HFFc6 (cell line): Measurements from ENCODE around the gene FCHSD2. TPM values are rescaled to one million over a fixed set of nuclear protein-coding genes. Genes with fewer than 3 reads are reported as not detected.
A peak's percentile ranks its signal among the peaks of the same experiment; 100 is the strongest.

Experiments
- DNase-seq: peaks from one replicate; pipeline ENCODE4 v3.0.0-alpha.2; 2018
- H3K27ac Mint-ChIP-seq: 2 replicates; pipeline ENCODE4 v1.8.0; 2020; ENCODE audit warnings: mild to moderate bottlenecking, mixed read lengths
- H3K27me3 Mint-ChIP-seq: 2 replicates; pipeline ENCODE4 v1.8.0; 2021; ENCODE audit warnings: mild to moderate bottlenecking, moderate library complexity, mixed read lengths; ENCODE audit not compliant: insufficient read depth
- H3K36me3 Mint-ChIP-seq: 2 replicates; pipeline ENCODE4 v1.8.0; 2021; ENCODE audit warnings: low read depth, mixed read lengths
- H3K4me1 Mint-ChIP-seq: 2 replicates; pipeline ENCODE4 v1.8.0; 2020; ENCODE audit warnings: low read depth, mixed read lengths
- H3K4me3 Mint-ChIP-seq: 2 replicates; pipeline ENCODE4 v1.8.0; 2020; ENCODE audit warnings: mild to moderate bottlenecking, moderate library complexity, mixed read lengths
- H3K9me3 Mint-ChIP-seq: 2 replicates; pipeline ENCODE4 v1.8.0; 2020; ENCODE audit warnings: mild to moderate bottlenecking, mixed read lengths
- total RNA-seq, 6 experiments: library from RNA; stranded (reverse); fragmentation: NEBNext Ultra II Directional; extraction: Animal tissue kit (Norgen Biotek cat#: 25700); gene quantifications; 2 replicates in 1 of 6; 3 replicates in 5 of 6; pipeline ENCODE4 v1.2.3, GENCODE V29; 2021
- TF ChIP-seq, protein P1 (sequence below): fragments of 200-600 bp; sonication (generic); IDR thresholded peaks from 2 replicates; pipeline ENCODE4 v1.5.0; 2021; ENCODE audit warnings: antibody characterized with exemption, mild to moderate bottlenecking

Gene FCHSD2
- total RNA-seq, 6 experiments from 2014 or later = 58.9 to 68.2 (median 65.0) TPM

DNA sequence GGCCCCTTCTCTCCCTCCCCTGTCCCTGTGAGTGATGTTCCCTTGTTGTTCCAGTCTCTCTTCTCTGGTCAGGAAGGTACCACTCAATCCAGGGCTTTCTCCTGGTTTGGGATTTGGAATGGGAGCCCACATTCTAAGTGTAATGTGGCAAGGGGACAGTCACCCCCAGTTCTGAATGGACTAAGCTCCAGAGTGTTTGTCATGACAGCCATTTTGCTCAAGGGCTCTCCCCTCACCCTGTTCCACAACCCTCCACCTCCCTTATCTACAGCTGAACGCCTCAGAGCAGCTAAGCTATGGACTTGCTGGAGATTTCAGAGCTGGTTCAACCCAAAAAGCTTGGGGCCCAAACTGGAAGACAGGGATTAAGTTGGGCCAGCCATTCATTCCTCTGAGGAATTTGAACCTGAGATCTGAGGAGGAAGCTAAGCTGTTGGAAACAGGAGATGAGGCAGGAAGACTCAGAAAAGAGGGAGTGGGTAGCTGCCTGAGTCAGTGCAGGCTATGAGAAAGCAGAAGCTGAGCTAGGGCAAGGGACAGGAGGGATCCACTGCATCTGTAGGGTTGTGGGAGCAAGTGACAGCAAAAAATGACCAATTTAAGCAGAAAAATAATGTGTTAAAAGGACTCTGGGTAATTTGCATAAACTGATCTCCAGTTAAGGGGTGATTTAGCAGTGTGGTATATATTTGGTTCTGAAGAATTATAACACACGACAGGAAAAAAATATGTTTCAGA, 22.9 kb upstream of the FCHSD2 start:
- TF ChIP-seq, protein P1, sequence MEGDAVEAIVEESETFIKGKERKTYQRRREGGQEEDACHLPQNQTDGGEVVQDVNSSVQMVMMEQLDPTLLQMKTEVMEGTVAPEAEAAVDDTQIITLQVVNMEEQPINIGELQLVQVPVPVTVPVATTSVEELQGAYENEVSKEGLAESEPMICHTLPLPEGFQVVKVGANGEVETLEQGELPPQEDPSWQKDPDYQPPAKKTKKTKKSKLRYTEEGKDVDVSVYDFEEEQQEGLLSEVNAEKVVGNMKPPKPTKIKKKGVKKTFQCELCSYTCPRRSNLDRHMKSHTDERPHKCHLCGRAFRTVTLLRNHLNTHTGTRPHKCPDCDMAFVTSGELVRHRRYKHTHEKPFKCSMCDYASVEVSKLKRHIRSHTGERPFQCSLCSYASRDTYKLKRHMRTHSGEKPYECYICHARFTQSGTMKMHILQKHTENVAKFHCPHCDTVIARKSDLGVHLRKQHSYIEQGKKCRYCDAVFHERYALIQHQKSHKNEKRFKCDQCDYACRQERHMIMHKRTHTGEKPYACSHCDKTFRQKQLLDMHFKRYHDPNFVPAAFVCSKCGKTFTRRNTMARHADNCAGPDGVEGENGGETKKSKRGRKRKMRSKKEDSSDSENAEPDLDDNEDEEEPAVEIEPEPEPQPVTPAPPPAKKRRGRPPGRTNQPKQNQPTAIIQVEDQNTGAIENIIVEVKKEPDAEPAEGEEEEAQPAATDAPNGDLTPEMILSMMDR = no peak
- Mint-ChIP-seq H3K36me3 (0 out of 2 replicates have a peak, but pooled peaks cover 7% of the 10 kb centered on the region), H3K4me3 (no peak overlapping the region), H3K27me3 (no peaks in the 10 kb centered on the region; the same call in 1 of the 2 replicates), H3K4me1 (peaks cover 57% of the 10 kb centered on the region), H3K9me3 (no peaks in the 10 kb centered on the region), H3K27ac (no peak overlapping the region)
- DNase-seq = no peak

GRCh38 chr11:73163638-73164174, 21.6 kb upstream of the FCHSD2 start:
- H3K27me3 Mint-ChIP-seq = no peaks in the 10 kb centered on the region; the same call in 1 of the 2 replicates
- no peak for DNase-seq
- H3K27ac Mint-ChIP-seq = no peak overlapping the region; the same call in 1 of the 2 replicates
- H3K36me3 Mint-ChIP-seq = 0 out of 2 replicates have a peak, but pooled peaks cover 7% of the 10 kb centered on the region
- H3K9me3 Mint-ChIP-seq = no peaks in the 10 kb centered on the region
- H3K4me1 Mint-ChIP-seq = peaks cover 60% of the 10 kb centered on the region
- TF ChIP-seq, protein P1 = no peak
- no peak overlapping the region for H3K4me3 Mint-ChIP-seq

DNA sequence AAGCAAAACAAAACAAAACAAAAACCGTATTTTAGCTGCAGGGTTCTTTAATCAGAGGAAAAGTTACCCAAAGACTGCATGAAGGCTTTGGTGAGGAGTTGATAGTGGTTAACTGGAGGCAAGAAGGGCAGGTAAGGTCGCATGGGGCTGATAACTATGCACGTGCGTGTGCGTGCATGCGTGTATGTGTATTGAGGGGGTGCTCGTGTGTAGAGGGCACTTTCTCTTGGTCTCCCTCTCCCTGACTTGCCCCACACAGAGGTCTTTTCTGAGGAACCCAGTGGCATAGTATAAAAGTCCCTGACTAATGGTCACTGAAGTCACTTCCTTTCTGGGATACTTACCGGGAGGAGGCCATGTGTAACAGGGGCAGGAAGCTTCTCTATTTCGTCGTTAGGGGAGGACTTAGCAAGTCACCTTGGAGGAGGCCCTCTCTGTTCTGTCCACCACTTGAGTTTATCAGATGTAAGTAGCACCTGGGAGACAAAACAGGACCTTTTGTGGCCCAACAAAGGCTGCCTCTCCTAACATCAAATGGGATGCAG, 20.1 kb upstream of the FCHSD2 start:
- no peak overlapping the region for H3K4me3 Mint-ChIP-seq
- no peaks in the 10 kb centered on the region for H3K9me3 Mint-ChIP-seq
- peaks cover 74% of the 10 kb centered on the region for H3K4me1 Mint-ChIP-seq
- no peak for DNase-seq
- 0 out of 2 replicates have a peak, but pooled peaks cover 1% of the 10 kb centered on the region for H3K27me3 Mint-ChIP-seq
- 0 out of 2 replicates have a peak, but pooled peaks cover 7% of the 10 kb centered on the region for H3K36me3 Mint-ChIP-seq
- 0 out of 2 replicates have a peak overlapping the region, but pooled peaks have one; percentile 2 for H3K27ac Mint-ChIP-seq
- TF ChIP-seq, protein P1 = no peak

- Mint-ChIP-seq H3K36me3 (0 out of 2 replicates have a peak, but pooled peaks cover 7% of the 10 kb centered on the region), H3K27me3 (peaks cover 1% of the 10 kb centered on the region; the same call in 1 of the 2 replicates), H3K4me1 (peaks cover 89% of the 10 kb centered on the region), H3K27ac (peak overlapping the region; percentile 98), H3K4me3 (peak overlapping the region; percentile 43), H3K9me3 (no peaks in the 10 kb centered on the region)
- DNase-seq = no peak
- TF ChIP-seq, protein P1 = no peak
Measured at GRCh38 chr11:73160005-73160760, 18.1 kb upstream of the FCHSD2 start.

DNA sequence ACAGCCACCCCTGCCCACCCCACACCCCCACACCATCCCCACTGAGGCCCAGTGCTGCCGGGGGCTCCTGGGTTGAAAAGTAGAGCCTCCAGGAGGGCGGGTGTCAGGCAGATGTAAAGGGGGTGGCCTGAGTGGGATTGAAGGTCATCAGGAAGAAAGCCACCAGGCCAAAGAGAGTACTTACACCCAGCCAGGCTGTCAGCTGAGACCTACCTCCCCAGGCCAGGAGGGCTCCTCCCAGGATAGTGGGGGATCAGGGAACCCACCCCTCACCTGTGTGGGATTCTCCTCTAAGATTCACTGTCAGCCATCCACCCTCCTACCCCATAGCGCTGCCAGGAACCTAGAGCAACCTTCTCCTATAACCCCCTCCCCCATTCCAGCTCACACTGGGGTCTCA, 17.2 kb upstream of the FCHSD2 start:
- TF ChIP-seq, protein P1 = no peak
- peak overlapping the region; percentile 43; the same call in 1 of the 2 replicates for H3K4me3 Mint-ChIP-seq
- H3K4me1 Mint-ChIP-seq = peaks cover 84% of the 10 kb centered on the region
- 0 out of 2 replicates have a peak, but pooled peaks cover 7% of the 10 kb centered on the region for H3K36me3 Mint-ChIP-seq
- H3K27me3 Mint-ChIP-seq = peaks cover 1% of the 10 kb centered on the region; the same call in 1 of the 2 replicates
- no peak for DNase-seq
- H3K9me3 Mint-ChIP-seq = no peaks in the 10 kb centered on the region
- peak overlapping the region; percentile 98 for H3K27ac Mint-ChIP-seq
